ENCODE measurements around the gene ERH. TPM values are rescaled to one million over a fixed set of nuclear protein-coding genes. Genes with fewer than 3 reads are reported as not detected.

Gene ERH
- total RNA-seq, 1 donor from 2014 or later: 223 TPM

- peaks cover 1% of the 10 kb centered on the region for H3K27me3 Mint-ChIP-seq (ENCODE audit: unreplicated experiment)
- H3K36me3 Mint-ChIP-seq (ENCODE audit: unreplicated experiment): peaks cover 9% of the 10 kb centered on the region
- H3K4me1 Mint-ChIP-seq (ENCODE audit: low read depth, unreplicated experiment): no peaks in the 10 kb centered on the region
- H3K9me3 Mint-ChIP-seq (ENCODE audit: unreplicated experiment): peaks cover 2% of the 10 kb centered on the region
- TF ChIP-seq CTCF (IDR thresholded peaks at IDR 0.05; ENCODE audit: partially characterized antibody, unreplicated experiment): no peak
- no peak overlapping the region for H3K4me3 Mint-ChIP-seq (ENCODE audit: unreplicated experiment)
- DNase-seq: no peak
- no peak overlapping the region for H3K27ac Mint-ChIP-seq (ENCODE audit: unreplicated experiment)
Observed at GRCh38 chr14:69432364-69432763, 34.3 kb upstream of the ERH start.

- peaks cover 9% of the 10 kb centered on the region for H3K36me3 Mint-ChIP-seq (ENCODE audit: unreplicated experiment)
- no peaks in the 10 kb centered on the region for H3K27me3 Mint-ChIP-seq (ENCODE audit: unreplicated experiment)
- H3K4me1 Mint-ChIP-seq (ENCODE audit: low read depth, unreplicated experiment): no peaks in the 10 kb centered on the region
- peaks cover 2% of the 10 kb centered on the region for H3K9me3 Mint-ChIP-seq (ENCODE audit: unreplicated experiment)
- no peak overlapping the region for H3K4me3 Mint-ChIP-seq (ENCODE audit: unreplicated experiment)
- no peak overlapping the region for H3K27ac Mint-ChIP-seq (ENCODE audit: unreplicated experiment)
- DNase-seq: no peak
- no peak for TF ChIP-seq CTCF (IDR thresholded peaks at IDR 0.05; ENCODE audit: partially characterized antibody, unreplicated experiment)
Observed at GRCh38 chr14:69430306-69430939, 32.3 kb upstream of the ERH start.

- no peaks in the 10 kb centered on the region for H3K27me3 Mint-ChIP-seq (ENCODE audit: unreplicated experiment)
- peaks cover 2% of the 10 kb centered on the region for H3K9me3 Mint-ChIP-seq (ENCODE audit: unreplicated experiment)
- H3K27ac Mint-ChIP-seq (ENCODE audit: unreplicated experiment): no peak overlapping the region
- no peak for DNase-seq
- TF ChIP-seq CTCF (IDR thresholded peaks at IDR 0.05; ENCODE audit: partially characterized antibody, unreplicated experiment): no peak
- peaks cover 9% of the 10 kb centered on the region for H3K36me3 Mint-ChIP-seq (ENCODE audit: unreplicated experiment)
- H3K4me3 Mint-ChIP-seq (ENCODE audit: unreplicated experiment): no peak overlapping the region
- H3K4me1 Mint-ChIP-seq (ENCODE audit: low read depth, unreplicated experiment): no peaks in the 10 kb centered on the region
Observed at GRCh38 chr14:69429643-69430042, 31.5 kb upstream of the ERH start.

- Mint-ChIP-seq H3K27ac (ENCODE audit: unreplicated experiment) (no peak overlapping the region), H3K4me1 (ENCODE audit: low read depth, unreplicated experiment) (no peaks in the 10 kb centered on the region), H3K9me3 (ENCODE audit: unreplicated experiment) (peaks cover 2% of the 10 kb centered on the region), H3K27me3 (ENCODE audit: unreplicated experiment) (no peaks in the 10 kb centered on the region), H3K36me3 (ENCODE audit: unreplicated experiment) (peaks cover 9% of the 10 kb centered on the region), H3K4me3 (ENCODE audit: unreplicated experiment) (no peak overlapping the region)
- no peak for DNase-seq
- no peak for TF ChIP-seq CTCF (IDR thresholded peaks at IDR 0.05; ENCODE audit: partially characterized antibody, unreplicated experiment)
Observed at GRCh38 chr14:69428289-69428998, 30.3 kb upstream of the ERH start.

GRCh38 chr14:69427596-69427995, 29.5 kb upstream of the ERH start:
- peaks cover 2% of the 10 kb centered on the region for H3K9me3 Mint-ChIP-seq (ENCODE audit: unreplicated experiment)
- no peak overlapping the region for H3K4me3 Mint-ChIP-seq (ENCODE audit: unreplicated experiment)
- no peak overlapping the region for H3K27ac Mint-ChIP-seq (ENCODE audit: unreplicated experiment)
- TF ChIP-seq CTCF (IDR thresholded peaks at IDR 0.05; ENCODE audit: partially characterized antibody, unreplicated experiment): no peak
- H3K4me1 Mint-ChIP-seq (ENCODE audit: low read depth, unreplicated experiment): no peaks in the 10 kb centered on the region
- peaks cover under 1% of the 10 kb centered on the region for H3K27me3 Mint-ChIP-seq (ENCODE audit: unreplicated experiment)
- DNase-seq: no peak
- H3K36me3 Mint-ChIP-seq (ENCODE audit: unreplicated experiment): peaks cover 9% of the 10 kb centered on the region

Measured in glutamatergic neuron (in vitro differentiated cells).